M059J (cell line): Measurements from ENCODE around the gene FAM25G. TPM values are rescaled to one million over a fixed set of nuclear protein-coding genes. Genes with fewer than 3 reads are reported as not detected.

Experiments
- DNase-seq: peaks from one replicate; pipeline ENCODE4 v3.0.0-alpha.2; 2012; ENCODE audit warnings: low read depth
- total RNA-seq: library from RNA; depleted of rRNA; stranded (reverse); fragments of >200 nt; shearing (Covaris generic); gene quantifications from 2 replicates; pipeline ENCODE4 v1.2.3, GENCODE V29; 2014; rRNA removed

The FAM25G gene
- total RNA-seq, 1 experiment from 2014 or later = not detected

- DNase-seq = peak; percentile 13
Measured at GRCh38 chr10:47449102-47449978, 42.2 kb downstream of the FAM25G start.

GRCh38 chr10:47447705-47448104 is 43.8 kb downstream of the FAM25G start:
- no peak for DNase-seq

GRCh38 chr10:47447209-47447608 is 44.3 kb downstream of the FAM25G start:
- no peak for DNase-seq

- DNase-seq = no peak
Measured at GRCh38 chr10:47445720-47446119, 45.8 kb downstream of the FAM25G start.

- DNase-seq = no peak
Measured at GRCh38 chr10:47444047-47444446, 47.5 kb downstream of the FAM25G start.

GRCh38 chr10:47443145-47443544 is 48.4 kb downstream of the FAM25G start:
- no peak for DNase-seq

GRCh38 chr10:47442351-47442750 is 49.1 kb downstream of the FAM25G start:
- DNase-seq = no peak

GRCh38 chr10:47441938-47442337 is 49.6 kb downstream of the FAM25G start:
- no peak for DNase-seq

- DNase-seq = no peak
Measured at GRCh38 chr10:47440207-47440606, 51.3 kb downstream of the FAM25G start.

- DNase-seq = peak; percentile 50
Measured at GRCh38 chr10:47438857-47439474, 52.5 kb downstream of the FAM25G start.

Other genes starting within 250 kb of the FAM25G start
- not detected in 2 replicates for gene GDF10, start 191.5 kb downstream of the FAM25G start, total RNA-seq
- not detected in 2 replicates for gene GDF2, start 169.2 kb downstream of the FAM25G start, total RNA-seq
- not detected in 2 replicates for gene RBP3, start 143.3 kb downstream of the FAM25G start, total RNA-seq
- 0.62 and 0.79 TPM in 2 replicates for gene ZNF488, start 107.4 kb downstream of the FAM25G start, total RNA-seq
- gene ANXA8, start 7.6 kb downstream of the FAM25G start, total RNA-seq = 0.54 and 2.4 TPM in 2 replicates
- 1.8 and 2.2 TPM in 2 replicates for gene AGAP9, start 31.9 kb upstream of the FAM25G start, total RNA-seq